Measurements from ENCODE around the gene EHMT2.

The EHMT2 gene

GRCh38 chr6:31882344-31882743 lies 15.2 kb downstream of the EHMT2 start:
- in situ Hi-C loops (cut with HindIII; ENCODE audit: low sequenced_read_pairs): no loop called here
- no peak overlapping the region for H3K4me3 ChIP-seq (ENCODE audit: low read depth, low read length)
- DNase-seq (ENCODE audit: low read depth, low spot score): no peak
- TF ChIP-seq CTCF (IDR thresholded peaks at IDR 0.05; ENCODE audit: low read depth, low read length): no peak

- no peak for TF ChIP-seq CTCF (IDR thresholded peaks at IDR 0.05; ENCODE audit: low read depth, low read length)
- in situ Hi-C loops (cut with HindIII; ENCODE audit: low sequenced_read_pairs): no loop called here
- no peak for DNase-seq (ENCODE audit: low read depth, low spot score)
- H3K4me3 ChIP-seq (ENCODE audit: low read depth, low read length): no peak overlapping the region
Measured at GRCh38 chr6:31881136-31881859, 16.2 kb downstream of the EHMT2 start.

GRCh38 chr6:31880616-31881015 lies 16.9 kb downstream of the EHMT2 start:
- in situ Hi-C loops (cut with HindIII; ENCODE audit: low sequenced_read_pairs): no loop called here
- TF ChIP-seq CTCF (IDR thresholded peaks at IDR 0.05; ENCODE audit: low read depth, low read length): no peak
- no peak for DNase-seq (ENCODE audit: low read depth, low spot score)
- H3K4me3 ChIP-seq (ENCODE audit: low read depth, low read length): no peak overlapping the region

GRCh38 chr6:31879901-31880300 lies 17.6 kb downstream of the EHMT2 start:
- TF ChIP-seq CTCF (IDR thresholded peaks at IDR 0.05; ENCODE audit: low read depth, low read length): no peak
- in situ Hi-C loops (cut with HindIII; ENCODE audit: low sequenced_read_pairs): no loop called here
- DNase-seq (ENCODE audit: low read depth, low spot score): no peak
- H3K4me3 ChIP-seq (ENCODE audit: low read depth, low read length): no peak overlapping the region

- no peak for TF ChIP-seq CTCF (IDR thresholded peaks at IDR 0.05; ENCODE audit: low read depth, low read length)
- H3K4me3 ChIP-seq (ENCODE audit: low read depth, low read length): no peak overlapping the region
- in situ Hi-C loops (cut with HindIII; ENCODE audit: low sequenced_read_pairs): no loop called here
- DNase-seq (ENCODE audit: low read depth, low spot score): no peak
Measured at GRCh38 chr6:31879143-31879542, 18.4 kb downstream of the EHMT2 start.

- DNase-seq (ENCODE audit: low read depth, low spot score): no peak
- no peak within 1 kb of the TSS for H3K4me3 ChIP-seq (ENCODE audit: low read depth, low read length)
- in situ Hi-C loops (cut with HindIII; ENCODE audit: low sequenced_read_pairs): no loop called here
- no peak for TF ChIP-seq CTCF (IDR thresholded peaks at IDR 0.05; ENCODE audit: low read depth, low read length)
Measured at GRCh38 chr6:31878726-31879125, 18.8 kb downstream of the EHMT2 start, which contains the start of gene SLC44A4. TSS of gene SLC44A4 (minus strand) at chr6:31878997. CDS start at chr6:31878980, 17 bp downstream.
